GM12891 (cell line): ENCODE measurements around the gene DAPP1.

Experiments
- PAX5 ChIP-seq: IDR thresholded peaks from 2 replicates; pipeline ENCODE4 v1.6.1; 2011; ENCODE audit warnings: low read length, moderate library complexity, mild to moderate bottlenecking; ENCODE audit not compliant: insufficient read depth, severe bottlenecking
- POLR2A ChIP-seq: IDR thresholded peaks from 2 replicates; pipeline ENCODE4 v1.6.1; 2011; ENCODE audit warnings: low read depth, low read length, control low read depth
- POLR2AphosphoS5 ChIP-seq: IDR thresholded peaks from 2 replicates; pipeline ENCODE4 v1.6.1; 2011; ENCODE audit warnings: low read depth, low read length, control low read depth
- TAF1 ChIP-seq: IDR thresholded peaks from 2 replicates; pipeline ENCODE4 v1.6.1; 2011; ENCODE audit warnings: low read depth, low read length, control low read depth

- no peak for TF ChIP-seq TAF1
- no peak for TF ChIP-seq POLR2A
- no peak for TF ChIP-seq PAX5
- no peak for TF ChIP-seq POLR2AphosphoS5
Observed at GRCh38 chr4:99917575-99917974, 100.9 kb downstream of the DAPP1 start.
